NCI-H1436 treated with DMSO at 0.1 percent for 48 hours (cell line): ENCODE measurements around the gene SYNM.

Experiments
- DNase-seq: peaks from one replicate; lab custom pipeline; 2025; lab: John Stamatoyannopoulos, UW

Gene SYNM

DNA sequence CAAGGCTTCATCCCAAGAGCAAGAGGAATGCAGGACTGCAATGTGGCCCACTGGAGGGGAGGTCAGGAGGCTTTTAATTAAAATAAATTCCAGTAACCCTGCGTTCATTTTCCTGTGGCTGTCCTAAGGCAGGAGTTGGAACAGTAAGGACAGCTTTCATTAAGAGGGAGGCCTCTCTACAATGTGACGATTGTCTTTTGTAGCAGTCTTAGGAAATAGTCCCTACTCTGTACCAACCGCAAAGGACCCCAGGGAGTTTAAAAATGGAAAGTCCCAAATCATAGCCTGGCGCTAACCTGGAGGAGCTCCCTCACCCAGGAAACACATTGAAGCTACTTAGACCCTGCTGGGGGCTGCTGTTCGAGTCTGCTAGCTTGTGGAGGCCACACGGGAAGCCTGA lies 62.8 kb downstream of the SYNM start:
- DNase-seq = no peak

GRCh38 chr15:99168601-99169580 lies 64.0 kb downstream of the SYNM start:
- no peak for DNase-seq

GRCh38 chr15:99169769-99170311 lies 65.0 kb downstream of the SYNM start:
- no peak for DNase-seq

GRCh38 chr15:99170476-99171065 lies 65.7 kb downstream of the SYNM start:
- no peak for DNase-seq

DNA sequence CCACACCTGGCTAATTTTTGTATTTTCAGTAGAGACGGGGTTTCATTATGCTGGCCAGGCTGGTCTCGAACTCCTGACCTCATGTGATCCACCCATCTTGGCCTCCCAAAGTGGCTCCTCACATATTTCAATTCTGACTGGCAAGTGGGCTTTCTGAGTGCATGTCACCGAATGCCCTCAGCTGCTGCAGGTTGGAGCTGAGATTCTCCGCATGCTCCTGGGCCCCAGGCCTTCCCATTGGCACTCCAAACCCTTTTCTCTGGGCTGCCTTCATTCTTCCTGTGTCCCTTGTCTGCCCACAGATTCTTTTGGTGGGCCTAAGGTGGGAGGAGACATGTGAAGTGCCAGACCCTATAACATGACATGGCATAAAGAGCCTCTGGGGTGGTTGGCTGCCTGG lies 67.3 kb downstream of the SYNM start:
- no peak for DNase-seq

- no peak for DNase-seq
Measured at GRCh38 chr15:99172989-99173388, 68.1 kb downstream of the SYNM start.

DNA sequence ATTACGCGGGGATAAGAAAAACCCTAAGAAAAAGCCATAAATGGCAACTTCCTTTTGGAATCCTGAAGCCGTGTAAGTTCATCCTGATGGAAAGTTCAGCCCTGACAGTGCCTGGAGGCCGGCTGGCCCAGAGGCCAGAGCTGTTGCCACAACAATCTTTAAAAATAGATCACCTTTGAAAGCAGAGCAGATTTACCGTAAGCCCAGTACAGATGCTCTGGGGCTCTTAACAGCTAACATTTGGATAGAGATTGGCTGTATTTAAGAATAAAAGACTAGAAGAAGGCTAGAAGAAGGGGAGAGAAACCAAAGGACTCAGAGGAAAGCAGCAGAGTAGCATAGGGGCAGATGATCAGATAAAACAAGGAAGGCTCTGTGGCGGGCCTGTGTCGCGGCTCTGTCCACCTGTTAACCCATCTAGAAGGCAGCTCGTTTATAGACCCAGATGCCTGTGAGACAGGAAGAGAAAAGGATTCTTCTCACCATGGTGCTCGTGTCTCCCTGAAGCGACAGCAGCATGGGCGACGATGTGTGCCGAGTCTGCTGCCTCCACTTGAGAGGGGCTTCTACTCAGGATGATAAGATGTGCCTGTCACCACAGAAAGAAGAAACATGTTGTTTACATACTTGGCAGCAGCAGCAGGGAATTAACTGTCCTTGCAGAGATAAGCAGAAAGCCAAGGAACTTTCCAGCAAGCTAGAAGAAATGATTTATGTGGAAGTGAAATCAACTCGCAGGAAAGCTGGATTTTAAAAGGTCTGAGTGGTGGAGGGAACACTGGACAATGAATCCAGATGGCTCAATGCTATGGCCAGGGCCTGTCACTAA lies 69.9 kb downstream of the SYNM start:
- DNase-seq = no peak

DNA sequence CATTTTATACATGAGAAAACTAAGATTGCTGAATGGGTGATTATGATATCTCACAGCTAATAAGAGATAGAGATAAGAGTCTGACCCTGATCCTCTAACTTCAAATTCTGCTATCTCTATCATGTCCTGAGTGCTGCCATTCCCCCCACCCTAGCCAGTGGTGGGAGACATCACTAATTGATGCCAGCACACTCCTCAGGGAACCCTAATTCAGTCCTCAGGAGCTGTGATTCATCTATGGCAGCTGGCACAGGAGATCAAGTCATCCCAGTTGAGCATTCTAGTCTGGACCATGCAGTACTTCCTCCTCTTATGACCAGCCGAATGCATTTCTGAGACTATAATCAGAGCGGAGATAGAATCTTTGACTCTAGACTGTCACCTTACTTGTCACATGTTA lies 71.9 kb downstream of the SYNM start:
- no peak for DNase-seq

DNA sequence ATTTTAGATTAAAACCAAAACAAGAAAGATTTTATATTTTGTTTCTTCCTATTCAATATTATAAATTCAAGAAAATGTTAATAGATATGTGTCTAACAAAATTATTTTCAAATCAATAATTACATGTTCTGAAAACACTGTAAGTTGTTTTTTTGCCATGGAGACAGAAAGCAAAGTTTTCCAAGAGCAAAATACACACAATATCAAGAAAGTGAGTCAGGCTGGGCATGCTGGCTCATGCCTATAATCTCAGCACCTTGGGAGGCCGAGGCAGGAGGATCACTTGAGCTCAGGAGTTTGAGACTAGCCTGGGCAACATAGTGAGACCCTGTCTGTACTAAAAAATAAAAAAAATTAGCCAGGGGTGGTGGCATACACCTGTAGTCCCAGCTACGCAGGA lies 72.8 kb downstream of the SYNM start:
- no peak for DNase-seq

DNA sequence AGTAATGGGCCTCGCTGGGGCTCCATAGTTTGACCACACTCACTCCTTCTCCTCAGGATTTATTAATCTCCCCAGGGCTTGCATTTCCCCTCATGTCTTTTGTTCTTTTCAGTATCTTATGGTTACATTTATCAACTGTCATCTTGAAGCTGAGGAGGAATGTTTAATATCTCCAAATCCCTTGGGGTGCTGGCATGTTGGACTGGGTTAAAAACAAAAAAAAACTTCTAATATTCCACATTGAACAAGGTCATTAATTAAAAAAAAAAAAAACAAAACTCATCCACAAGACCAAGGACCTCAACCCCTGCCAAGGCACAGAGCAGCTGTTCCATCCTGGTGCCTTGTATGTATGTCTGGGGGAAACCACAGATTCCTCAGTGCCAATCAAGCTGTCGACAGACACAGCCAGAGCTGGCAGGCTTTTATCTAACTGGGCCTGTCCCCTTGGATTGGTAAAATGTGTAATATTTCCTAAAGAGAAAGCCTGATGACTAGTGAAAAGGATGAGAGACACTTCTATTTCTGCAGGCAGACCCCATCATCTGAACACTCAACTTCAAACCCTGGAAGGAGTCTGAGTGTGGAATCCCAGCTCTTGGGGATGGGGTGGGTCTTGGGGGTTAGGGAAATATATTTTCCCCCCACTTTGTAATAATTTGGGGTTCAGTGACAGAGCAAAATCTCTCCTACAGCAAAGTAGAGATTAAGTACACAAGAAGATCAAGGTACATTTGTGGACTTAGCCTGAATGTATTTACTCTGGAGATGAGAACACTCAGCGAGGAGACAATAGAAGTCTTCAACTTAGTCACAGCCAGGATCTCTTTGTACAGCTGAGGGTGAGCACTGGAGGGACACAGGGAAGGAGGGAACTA lies 75.4 kb downstream of the SYNM start:
- no peak for DNase-seq

- DNase-seq = no peak
Measured at GRCh38 chr15:99180964-99181306, 76.1 kb downstream of the SYNM start.

- DNase-seq = no peak
Measured at GRCh38 chr15:99181545-99181971, 76.7 kb downstream of the SYNM start.

GRCh38 chr15:99182791-99183190 lies 77.9 kb downstream of the SYNM start:
- DNase-seq = no peak
